GM18507 (cell line): Measurements from ENCODE around the gene HOXC13.

Experiments used
- DNase-seq: peaks from one replicate; pipeline ENCODE4 v3.0.0; 2011; ENCODE audit warnings: low read depth; ENCODE audit not compliant: insufficient read length; ENCODE audit errors: extremely low spot score
- FAIRE-seq: peaks from 2 replicates; lab custom pipeline; 2011; peaks lifted over from hg19 to GRCh38; lab: Jason Lieb, UNC

Gene HOXC13

DNA sequence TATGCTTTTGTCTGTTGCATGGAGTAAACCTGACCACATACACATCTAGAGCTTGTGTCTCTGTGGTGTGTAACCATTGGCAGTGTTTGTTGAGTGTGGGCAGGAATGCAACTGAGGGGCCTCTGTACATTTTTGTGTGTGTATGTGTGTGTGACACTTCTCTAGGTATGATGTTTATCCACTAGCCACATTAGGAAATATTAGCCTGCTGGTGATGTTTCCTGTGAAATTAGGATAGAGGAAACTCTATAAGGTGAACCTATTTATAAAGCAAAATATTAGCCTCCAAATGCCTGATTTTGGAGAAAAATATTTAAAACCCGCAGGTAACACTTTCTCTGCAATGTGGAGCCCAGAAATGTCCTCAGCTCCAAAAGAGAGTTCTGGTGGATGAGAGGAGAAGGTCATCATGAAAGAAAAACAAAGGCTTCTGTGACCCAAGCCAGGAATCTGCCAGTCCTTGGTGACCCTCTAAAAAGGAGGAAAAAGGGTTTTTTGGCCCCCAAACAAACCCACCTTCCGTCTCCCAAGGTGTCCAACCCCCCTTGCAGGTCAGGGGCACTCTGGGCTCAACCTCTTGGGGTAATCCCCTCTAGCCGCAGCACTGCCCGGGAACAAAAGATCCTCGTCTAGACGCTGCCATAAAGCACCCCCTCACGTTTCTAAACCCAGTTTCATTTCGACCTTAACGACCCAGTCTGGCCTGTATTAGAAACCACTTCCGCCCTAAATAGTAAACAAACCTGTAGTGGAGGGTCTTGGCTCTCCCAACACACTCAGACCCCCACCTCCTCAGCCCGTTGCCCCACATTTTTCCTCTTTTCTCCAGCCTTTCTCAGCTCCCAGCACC, 39.2 kb downstream of the HOXC13 start:
- DNase-seq (no peak), FAIRE-seq (no peak)

DNA sequence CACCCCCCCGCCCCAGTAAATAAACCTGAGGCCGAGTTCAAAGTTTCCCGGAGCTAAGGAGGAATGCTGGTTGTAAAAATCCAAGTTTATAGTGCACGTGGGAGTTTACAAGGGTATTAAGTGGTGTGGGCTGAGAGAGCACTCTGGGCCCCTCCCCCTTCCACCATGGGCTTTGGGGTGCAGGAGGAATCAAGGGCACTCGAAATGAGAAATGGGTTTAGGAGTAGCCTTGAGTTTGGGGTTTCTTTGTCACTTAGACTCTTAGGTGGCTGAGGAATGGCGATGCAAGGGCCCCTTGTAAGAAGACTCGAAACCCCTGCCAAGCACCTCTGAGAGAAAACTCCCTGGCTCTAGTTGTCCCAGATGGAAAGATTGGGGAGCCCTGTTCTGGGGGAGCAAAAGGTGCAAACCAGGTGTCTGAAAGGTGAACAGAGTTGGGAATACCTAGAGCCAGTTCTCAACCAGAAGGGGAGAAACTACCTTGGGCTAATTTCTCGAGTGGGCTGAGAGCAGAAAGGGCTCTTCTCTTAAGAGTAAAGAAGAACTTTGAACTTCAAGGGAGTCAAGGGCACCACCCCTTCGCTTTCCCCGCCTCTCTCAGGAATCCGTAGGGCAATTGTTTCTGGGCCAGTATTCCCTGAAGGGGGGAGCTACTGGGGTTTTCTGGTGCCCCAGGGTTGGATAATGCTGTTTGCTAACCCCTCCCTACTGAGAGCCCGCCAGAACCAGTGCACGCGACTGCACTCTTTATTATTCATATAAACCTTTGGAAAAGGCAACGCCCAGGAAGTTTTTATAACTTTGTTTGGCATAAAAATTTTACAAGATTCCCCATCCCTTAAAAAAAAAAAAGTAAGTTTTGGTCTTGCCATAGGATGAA, 40.1 kb downstream of the HOXC13 start:
- DNase-seq (no peak), FAIRE-seq (no peak)

DNA sequence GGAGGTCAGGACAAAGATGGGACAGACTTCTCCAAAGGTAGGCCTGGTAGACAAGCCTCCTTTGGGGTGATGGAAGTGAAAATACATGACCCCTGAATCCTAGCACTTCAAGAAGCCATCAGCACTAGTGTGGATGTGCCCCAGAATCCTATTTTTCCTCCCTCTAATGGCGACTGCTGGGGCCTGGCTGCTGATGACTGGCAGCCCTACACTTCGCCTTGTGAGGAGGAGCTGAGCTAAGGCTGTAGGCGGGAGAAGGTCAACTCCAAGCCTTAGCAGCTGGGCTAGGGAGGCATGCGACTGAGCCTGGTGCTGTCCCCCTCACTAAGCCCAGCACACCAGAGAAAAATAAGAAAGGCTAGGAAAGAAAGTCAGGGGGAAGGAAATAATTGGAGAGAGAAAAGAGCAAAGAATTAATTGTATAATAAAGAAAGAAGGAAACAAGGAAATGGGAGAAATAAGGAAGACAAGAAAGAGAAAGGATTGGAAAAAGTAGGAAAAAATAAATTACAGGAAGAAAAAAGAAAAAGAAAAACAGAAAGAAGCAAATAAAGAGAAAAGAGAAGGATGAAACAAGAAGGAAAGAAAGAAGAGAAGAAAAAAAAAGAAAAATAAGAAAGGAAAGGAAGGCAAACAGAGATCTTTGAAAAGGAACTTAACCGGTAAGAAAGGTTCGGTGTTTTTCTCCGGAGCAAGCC, 41.6 kb downstream of the HOXC13 start:
- DNase-seq (no peak), FAIRE-seq (no peak)

GRCh38 chr12:53980802-53981496, 42.3 kb downstream of the HOXC13 start:
- no peak for DNase-seq

GRCh38 chr12:53981634-53982565, 43.3 kb downstream of the HOXC13 start:
- DNase-seq: no peak
- no peak for FAIRE-seq

More at GRCh38 chr12:53980802-53981496, 42.3 kb downstream of the HOXC13 start:
- FAIRE-seq: no peak

GRCh38 chr12:53982648-53983567, 44.3 kb downstream of the HOXC13 start:
- FAIRE-seq (no peak), DNase-seq (no peak)

GRCh38 chr12:53983568-53983949, 44.9 kb downstream of the HOXC13 start:
- no peak for DNase-seq
- FAIRE-seq: no peak

- FAIRE-seq: no peak
These were observed 45.4 kb downstream of the HOXC13 start for GRCh38 chr12:53983950-53984572.

GRCh38 chr12:53984901-53985691, 46.5 kb downstream of the HOXC13 start, which contains the start of gene HOXC10:
Gene HOXC10, plus strand, starts transcription at chr12:53985146. Its CDS starts 114 bp downstream, at chr12:53985260.
- DNase-seq (peak; percentile 61), FAIRE-seq (peak; percentile 75)

More at GRCh38 chr12:53983950-53984572, 45.4 kb downstream of the HOXC13 start:
- DNase-seq: no peak

- FAIRE-seq: no peak
These were observed 47.0 kb downstream of the HOXC13 start for GRCh38 chr12:53985692-53985993.

GRCh38 chr12:53985994-53986685, 47.5 kb downstream of the HOXC13 start:
- FAIRE-seq: no peak
- DNase-seq: no peak

More at GRCh38 chr12:53985692-53985993, 47.0 kb downstream of the HOXC13 start:
- DNase-seq: no peak

GRCh38 chr12:53986686-53987483, 48.3 kb downstream of the HOXC13 start:
- FAIRE-seq: no peak

DNA sequence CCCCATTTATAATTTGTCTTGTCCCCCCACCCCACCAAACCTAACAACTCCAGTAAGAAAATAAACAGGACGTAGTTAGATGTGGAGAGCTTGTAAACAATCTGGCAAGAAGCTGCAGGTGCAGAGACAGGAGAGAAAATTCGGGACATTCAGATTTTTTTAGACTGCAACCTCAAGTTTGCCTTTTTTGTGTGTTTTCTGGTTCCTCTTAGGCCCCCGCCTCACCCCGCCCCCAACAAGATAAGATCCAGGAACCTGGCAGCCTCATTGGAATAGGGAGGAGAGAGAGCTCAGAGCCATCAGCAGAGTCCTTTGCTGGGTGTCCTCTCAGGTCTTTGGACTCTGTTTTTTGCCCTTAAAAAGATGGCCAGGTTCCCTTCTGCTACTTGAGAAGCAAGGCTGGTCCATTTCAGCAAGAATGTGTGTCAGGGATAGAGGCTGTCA, 49.2 kb downstream of the HOXC13 start:
- FAIRE-seq (no peak), DNase-seq (no peak)

More at GRCh38 chr12:53986686-53987483, 48.3 kb downstream of the HOXC13 start:
- no peak for DNase-seq

- no peak for DNase-seq
- FAIRE-seq: no peak
These were observed 50.1 kb downstream of the HOXC13 start for GRCh38 chr12:53988541-53989226.
